Right lobe of liver (tissue), 6 donors: Measurements from ENCODE around the gene LVRN. TPM values are rescaled to one million over a fixed set of nuclear protein-coding genes. Genes with fewer than 3 reads are reported as not detected.

Experiments
- ATAC-seq, 4 donors: fragments of 200-7000 bp; cut with Tn5 transposase; one replicate each; pipeline ENCODE4 v1.9.1; 2020; ENCODE audit warnings: mild to moderate bottlenecking in 4 of 4, moderate library complexity in 4 of 4
- DNase-seq, 3 donors: peaks; one replicate each; pipeline ENCODE4 v3.0.0-alpha.2; 2020
- H3K27ac ChIP-seq, 3 donors: fragments of 200-600 bp; one replicate each; pipeline ENCODE4 v1.8.0; 2022
- H3K27me3 ChIP-seq, 2 donors: fragments of 200-600 bp; one replicate each; pipeline ENCODE4 v1.8.0; 2022
- H3K36me3 ChIP-seq, 4 donors: fragments of 200-600 bp; sonication (generic) in 1 of 4; one replicate each; pipeline versions ENCODE4 v1.5.1 to v1.8.0; 2017 to 2022; ENCODE audit warnings: control low read depth in 1 of 4
- H3K4me1 ChIP-seq, 4 donors: fragments of 200-600 bp; sonication (generic) in 1 of 4; one replicate each; pipeline versions ENCODE4 v1.5.1 to v1.8.0; 2017 to 2022; ENCODE audit warnings: control low read depth in 1 of 4
- H3K4me3 ChIP-seq, 3 donors: fragments of 200-600 bp; one replicate each; pipeline ENCODE4 v1.8.0; 2022
- H3K9me3 ChIP-seq, 4 donors: fragments of 200-600 bp; sonication (generic) in 1 of 4; one replicate each; pipeline versions ENCODE4 v1.5.1 to v1.8.0; 2017 to 2022; ENCODE audit warnings: control low read depth in 1 of 4
- CTCF ChIP-seq, 4 donors: fragments of 200-600 bp in 3 of 4; fragments of 450-650 bp in 1 of 4; IDR thresholded peaks; one replicate each; pipeline versions ENCODE4 v1.5.1 to v1.8.0; 2016 to 2022; ENCODE audit warnings: antibody characterized with exemption in 4 of 4, mild to moderate bottlenecking in 2 of 4
- POLR2A ChIP-seq: fragments of 450-650 bp; IDR thresholded peaks from one replicate; pipeline ENCODE4 v1.6.1; 2017; ENCODE audit warnings: antibody characterized with exemption, mild to moderate bottlenecking
- WGBS: methylation state at CpG from one replicate; pipeline ENCODE4 v1.1.6; 2018; ENCODE audit warnings: low coverage, low lambda C conversion rate; ENCODE audit not compliant: insufficient coverage; ENCODE audit errors: missing lambda C conversion rate; 5-methylcytosine and 5-hydroxymethylcytosine counted together
- intact Hi-C, 2 donors: fragments of 100-400 bp; cut with DNase I; formaldehyde crosslinking; loops; one replicate each; pipeline versions ENCODE4 v1.11.2 to v1.14.1; 2022
- total RNA-seq, 6 experiments: library from RNA; depleted of rRNA in 2 of 6; stranded (reverse); fragments of >200 nt in 2 of 6; fragmentation: NEBNext Ultra II Directional in 3 of 6; extraction: Animal tissue kit (Norgen Biotek cat#: 25700) in 3 of 6; gene quantifications; one replicate each; pipeline versions ENCODE4 v1.1.0 to v1.2.4, GENCODE V29; 2016 to 2023
- donor health status: DM: no; HTN: yes; CAD: no.
- donor health status: DM: no; HTN: no; CAD: no.
- donor health status: DM: no; HTN: no; CAD: no.
- donor health status: DM: no; HTN: yes; CAD: no.
- donor health status: DM: no; HTN: yes; CAD: no.

LVRN gene
- total RNA-seq, 6 experiments from 2014 or later: 0.07 to 0.11 TPM; not detected in 4

DNA sequence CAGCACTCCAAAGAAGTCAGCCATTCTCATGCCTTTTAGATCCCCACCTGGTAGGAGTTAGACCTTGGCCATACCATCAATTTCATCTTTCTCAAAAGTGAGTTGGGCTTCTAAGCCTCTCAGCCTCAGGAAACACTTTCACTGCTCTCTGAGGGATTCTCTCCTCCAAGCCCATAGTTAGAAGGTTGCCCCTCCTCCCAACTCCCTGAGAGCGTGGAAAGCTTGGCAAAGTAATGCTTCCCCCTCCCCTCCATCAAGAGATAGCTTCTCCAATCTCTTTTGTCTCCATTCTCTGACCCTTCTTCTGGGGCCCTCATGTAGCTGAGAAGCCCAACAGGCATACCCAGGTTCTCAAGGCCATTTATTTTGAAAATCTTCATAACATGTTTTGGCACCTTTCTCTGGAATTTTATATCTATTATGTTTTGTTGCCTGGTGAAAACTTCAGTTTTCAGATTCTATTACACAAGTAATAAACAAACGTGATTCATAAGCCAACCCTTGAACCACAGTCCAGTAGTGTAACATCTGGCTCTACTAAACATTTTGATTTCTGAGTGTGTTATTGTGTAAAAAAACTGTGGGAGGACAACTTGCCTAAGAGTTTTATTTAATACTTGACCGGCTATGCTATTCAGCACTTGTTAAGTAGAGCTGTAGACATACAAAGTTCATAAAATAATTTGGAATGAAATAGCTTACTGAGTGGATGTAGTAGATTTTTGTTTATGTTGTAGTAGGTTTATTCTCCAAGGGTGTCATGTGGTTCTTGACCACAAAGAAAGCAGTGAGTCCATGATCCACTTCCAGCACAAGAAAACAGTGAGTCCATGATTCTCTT, 17.1 kb downstream of the LVRN start:
- H3K9me3 ChIP-seq: no peaks in the 10 kb centered on the region
- intact Hi-C loops: no loop called here
- ATAC-seq (no peak), DNase-seq (no peak)
- H3K36me3 ChIP-seq: no peaks in the 10 kb centered on the region
- WGBS: 46% methylated on average over 3 of the region's 3 CpGs
- no peak overlapping the region for H3K4me3 ChIP-seq
- H3K27ac ChIP-seq: no peak overlapping the region
- no peaks in the 10 kb centered on the region for H3K4me1 ChIP-seq
- TF ChIP-seq CTCF (IDR thresholded peaks at IDR 0.05) (no peak), POLR2A (no peak)
- no peaks in the 10 kb centered on the region for H3K27me3 ChIP-seq

- intact Hi-C loops: no loop called here
Observed at GRCh38 chr5:115983519-115983918, 21.2 kb downstream of the LVRN start.

DNA sequence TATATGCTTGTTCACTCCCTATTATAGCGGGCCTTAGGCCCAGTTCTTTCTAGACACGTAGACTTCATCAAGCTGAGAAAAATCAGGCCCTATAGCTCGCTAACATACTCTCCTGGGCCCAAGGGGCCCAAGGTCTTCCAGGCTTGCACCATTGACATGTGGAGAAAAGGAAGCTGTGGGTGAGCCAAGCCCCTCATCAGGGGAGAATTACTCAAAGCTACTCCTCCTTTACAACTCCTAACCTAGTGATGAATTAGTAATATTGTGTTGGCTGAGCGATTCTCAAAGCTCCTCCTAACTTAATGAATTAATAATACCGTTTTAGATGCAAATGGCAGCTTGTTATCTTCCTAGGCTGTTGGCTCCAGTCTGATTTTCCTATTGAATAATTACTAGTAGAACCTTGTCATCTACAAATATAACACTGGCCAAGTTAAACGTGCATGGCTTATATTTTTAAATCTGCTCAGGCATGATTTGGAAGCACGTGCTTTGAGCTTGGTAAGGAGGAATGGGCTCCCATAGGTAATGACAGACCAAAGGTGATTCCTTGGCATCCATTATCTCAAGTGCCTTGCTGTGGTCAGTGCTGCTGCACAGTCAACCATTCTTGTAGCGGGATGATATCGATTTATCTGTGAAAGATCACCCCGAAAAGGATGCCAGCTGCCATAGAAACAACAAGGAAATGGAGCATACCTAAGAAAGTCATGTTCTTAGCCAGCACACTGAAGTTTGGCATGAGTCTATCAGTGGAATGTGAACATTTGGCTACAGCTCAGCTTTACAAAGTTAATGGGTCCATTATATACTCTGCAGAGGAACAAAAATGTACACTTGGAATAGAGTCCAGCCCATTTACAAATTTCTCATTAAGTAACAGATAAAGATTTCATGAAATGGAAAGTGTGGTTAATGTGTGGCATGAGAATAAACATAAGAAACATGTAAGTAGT, 23.8 kb downstream of the LVRN start:
- no peaks in the 10 kb centered on the region for H3K4me1 ChIP-seq
- WGBS: 58% methylated on average over 8 of the region's 10 CpGs
- H3K27me3 ChIP-seq: no peaks in the 10 kb centered on the region
- TF ChIP-seq CTCF (IDR thresholded peaks at IDR 0.05) (no peak), POLR2A (no peak)
- intact Hi-C loops: no loop called here
- H3K27ac ChIP-seq: no peak overlapping the region
- no peaks in the 10 kb centered on the region for H3K36me3 ChIP-seq
- no peaks in the 10 kb centered on the region for H3K9me3 ChIP-seq
- H3K4me3 ChIP-seq: no peak overlapping the region
- DNase-seq (no peak), ATAC-seq (peak in 1 of 4 donors; percentile 42)

More at GRCh38 chr5:115983519-115983918, 21.2 kb downstream of the LVRN start:
- TF ChIP-seq CTCF (IDR thresholded peaks at IDR 0.05) (no peak), POLR2A (no peak)
- Histone ChIP-seq H3K36me3 (no peaks in the 10 kb centered on the region), H3K27ac (no peak overlapping the region), H3K4me3 (no peak overlapping the region), H3K27me3 (no peaks in the 10 kb centered on the region), H3K9me3 (no peaks in the 10 kb centered on the region), H3K4me1 (no peaks in the 10 kb centered on the region)
- WGBS: 50% methylated on average over 1 of the region's 1 CpG
- ATAC-seq: no peak
- no peak for DNase-seq

- DNase-seq (no peak), ATAC-seq (no peak)
- no peak for TF ChIP-seq POLR2A
- H3K4me1 ChIP-seq: no peaks in the 10 kb centered on the region
- H3K4me3 ChIP-seq: no peak overlapping the region
- H3K27me3 ChIP-seq: no peaks in the 10 kb centered on the region
- intact Hi-C loops: no loop called here
- no peak overlapping the region for H3K27ac ChIP-seq
- no peaks in the 10 kb centered on the region for H3K36me3 ChIP-seq
- no peaks in the 10 kb centered on the region for H3K9me3 ChIP-seq
- WGBS: 81% methylated on average over 2 of the region's 2 CpGs
Observed at GRCh38 chr5:115988002-115988401, 25.7 kb downstream of the LVRN start.
